Measurements from ENCODE around the gene FASN. TPM values are rescaled to one million over a fixed set of nuclear protein-coding genes. Genes with fewer than 3 reads are reported as not detected.

FASN gene
- total RNA-seq, 1 donor, result 21.8 TPM

GRCh38 chr17:82033359-82034085 is 64.5 kb downstream of the FASN start:
- H3K4me1 ChIP-seq (ENCODE audit: insufficient read depth, low read length), result peaks cover 49% of the 10 kb centered on the region
- no peaks in the 10 kb centered on the region for H3K9me3 ChIP-seq (ENCODE audit: low read depth, low read length)
- H3K27me3 ChIP-seq (ENCODE audit: insufficient read depth, low read length), result peaks cover 5% of the 10 kb centered on the region
- H3K4me3 ChIP-seq (ENCODE audit: low read length), result no peak overlapping the region

- peaks cover 41% of the 10 kb centered on the region for H3K4me1 ChIP-seq (ENCODE audit: insufficient read depth, low read length)
- H3K9me3 ChIP-seq (ENCODE audit: low read depth, low read length), result no peaks in the 10 kb centered on the region
- peaks cover 5% of the 10 kb centered on the region for H3K27me3 ChIP-seq (ENCODE audit: insufficient read depth, low read length)
- no peak overlapping the region for H3K4me3 ChIP-seq (ENCODE audit: low read length)
Observed at GRCh38 chr17:82031885-82032627, 66.0 kb downstream of the FASN start.

DNA sequence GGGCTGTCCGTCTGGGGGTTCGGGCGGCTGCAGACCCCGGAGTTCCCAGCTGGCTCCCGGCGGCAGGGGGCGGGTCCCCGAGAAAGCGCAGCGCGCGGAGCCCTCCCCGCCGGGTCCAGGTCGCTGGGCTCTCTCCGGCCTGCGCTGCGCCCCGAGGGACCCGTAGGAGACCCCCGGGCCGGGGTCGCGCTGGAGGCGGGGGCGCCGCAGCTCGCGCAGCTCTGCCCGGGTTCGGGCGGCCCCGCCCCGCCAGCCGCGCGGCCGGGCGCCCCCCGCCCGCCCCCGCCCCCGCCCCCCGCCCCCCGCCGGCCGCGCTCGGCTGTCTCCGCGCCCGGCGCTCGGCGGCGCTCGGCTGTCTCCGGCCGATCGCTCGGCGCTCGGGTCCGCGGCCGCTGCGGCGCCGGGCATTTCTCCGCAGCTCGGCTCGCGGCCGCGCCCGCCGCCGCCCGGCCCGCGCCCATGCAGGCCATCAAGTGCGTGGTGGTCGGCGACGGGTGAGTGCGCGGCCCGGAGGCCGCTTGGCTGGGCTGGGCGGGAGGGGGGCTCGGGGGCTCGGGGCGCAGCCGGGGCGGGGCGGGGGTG is 66.6 kb downstream of the FASN start, which contains the start of gene RAC3:
RAC3 (plus strand) TSS at position 376 of the 582 bp plus-strand sequence; CDS start at position 460, 84 bp downstream.
- Histone ChIP-seq H3K9me3 (ENCODE audit: low read depth, low read length) (no peaks in the 10 kb centered on the region), H3K4me3 (ENCODE audit: low read length) (peak within 1 kb of the TSS; percentile 23), H3K4me1 (ENCODE audit: insufficient read depth, low read length) (peaks cover 34% of the 10 kb centered on the region), H3K27me3 (ENCODE audit: insufficient read depth, low read length) (peaks cover 5% of the 10 kb centered on the region)

- H3K4me3 ChIP-seq (ENCODE audit: low read length), result peak overlapping the region; percentile 23
- H3K9me3 ChIP-seq (ENCODE audit: low read depth, low read length), result no peaks in the 10 kb centered on the region
- peaks cover 5% of the 10 kb centered on the region for H3K27me3 ChIP-seq (ENCODE audit: insufficient read depth, low read length)
- H3K4me1 ChIP-seq (ENCODE audit: insufficient read depth, low read length), result peaks cover 27% of the 10 kb centered on the region
Observed at GRCh38 chr17:82030470-82031302, 67.3 kb downstream of the FASN start.

DNA sequence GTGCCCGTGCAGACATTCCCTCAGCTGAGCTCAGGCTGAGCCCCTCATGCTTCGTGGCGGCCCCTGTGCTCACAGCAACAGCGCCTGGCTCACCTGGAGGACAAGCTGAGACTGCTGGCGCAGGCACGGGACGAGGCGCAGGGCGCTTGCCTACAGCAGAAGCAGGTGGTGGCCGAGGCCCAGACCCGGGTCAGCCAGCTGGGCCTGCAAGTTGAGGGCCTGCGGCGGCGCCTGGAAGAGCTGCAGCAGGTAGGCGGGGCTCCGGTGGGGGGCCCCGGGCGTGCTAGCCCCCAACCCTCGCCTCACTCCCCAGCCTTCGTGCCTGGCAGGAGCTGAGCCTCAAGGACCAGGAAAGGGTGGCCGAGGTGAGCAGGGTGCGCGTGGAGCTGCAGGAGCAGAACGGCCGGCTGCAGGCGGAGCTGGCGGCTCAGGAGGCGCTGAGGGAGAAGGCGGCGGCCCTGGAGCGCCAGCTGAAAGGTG is 68.0 kb downstream of the FASN start:
- Histone ChIP-seq H3K27me3 (ENCODE audit: insufficient read depth, low read length) (peaks cover 5% of the 10 kb centered on the region), H3K9me3 (ENCODE audit: low read depth, low read length) (no peaks in the 10 kb centered on the region), H3K4me3 (ENCODE audit: low read length) (no peak overlapping the region)

DNA sequence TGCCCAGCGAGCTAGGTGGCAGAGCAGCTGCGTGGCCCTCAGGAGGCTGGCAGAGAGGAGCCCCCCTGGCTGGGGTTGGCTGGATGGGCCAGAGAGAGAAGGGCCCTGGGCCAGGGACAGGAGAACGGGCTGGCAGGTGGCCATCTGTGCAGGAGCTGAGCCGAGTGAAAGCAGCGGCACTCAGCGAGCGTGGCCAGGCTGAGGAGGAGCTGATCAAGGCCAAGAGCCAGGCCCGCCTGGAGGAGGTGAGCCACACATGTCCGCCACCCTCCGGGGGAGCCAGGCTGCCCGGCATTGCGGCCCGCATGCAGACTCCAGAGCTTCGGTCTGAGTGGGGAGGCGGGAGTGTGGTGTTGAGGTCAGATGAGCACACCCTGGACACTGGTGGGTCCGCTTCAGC is 68.6 kb downstream of the FASN start:
- Histone ChIP-seq H3K9me3 (ENCODE audit: low read depth, low read length) (no peaks in the 10 kb centered on the region), H3K27me3 (ENCODE audit: insufficient read depth, low read length) (peaks cover 5% of the 10 kb centered on the region), H3K4me3 (ENCODE audit: low read length) (no peak overlapping the region), H3K4me1 (ENCODE audit: insufficient read depth, low read length) (peaks cover 24% of the 10 kb centered on the region)

More for the DNA sequence above, 68.0 kb downstream of the FASN start:
- H3K4me1 ChIP-seq (ENCODE audit: insufficient read depth, low read length), result peaks cover 24% of the 10 kb centered on the region

DNA sequence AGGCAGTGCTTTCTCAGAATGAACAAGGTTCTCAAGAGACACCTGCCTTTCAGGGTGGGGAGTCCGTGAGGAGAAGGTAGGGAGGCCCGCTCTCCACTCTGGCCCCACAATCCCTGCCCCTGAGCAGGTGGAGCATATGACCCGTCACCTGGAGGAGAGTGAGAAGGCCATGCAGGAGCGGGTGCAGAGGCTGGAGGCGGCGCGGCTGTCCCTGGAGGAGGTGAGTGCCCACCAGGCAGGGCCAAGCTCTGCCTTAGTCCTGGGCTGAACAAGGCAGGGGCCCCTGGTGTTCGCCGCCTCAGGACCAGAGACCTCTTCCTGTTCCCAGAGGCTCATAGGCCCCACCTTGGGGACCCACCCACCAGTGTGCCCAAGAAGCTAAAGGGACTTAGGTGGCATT is 69.1 kb downstream of the FASN start:
- Histone ChIP-seq H3K9me3 (ENCODE audit: low read depth, low read length) (no peaks in the 10 kb centered on the region), H3K27me3 (ENCODE audit: insufficient read depth, low read length) (peaks cover 5% of the 10 kb centered on the region), H3K4me1 (ENCODE audit: insufficient read depth, low read length) (peaks cover 28% of the 10 kb centered on the region), H3K4me3 (ENCODE audit: low read length) (no peak overlapping the region)

Other genes with a start within 250 kb of the FASN start
- gene P4HB, start 237.7 kb downstream of the FASN start, total RNA-seq, result 239 TPM
- gene ARHGDIA, start 226.9 kb downstream of the FASN start, total RNA-seq, result 189 TPM
- gene ALYREF, start 206.7 kb downstream of the FASN start, total RNA-seq, result 77.9 TPM
- 36.3 TPM for gene ANAPC11, start 206.5 kb downstream of the FASN start, total RNA-seq
- 0.10 TPM for gene NPB, start 196.0 kb downstream of the FASN start, total RNA-seq
- 10.6 TPM for gene PCYT2, start 186.8 kb downstream of the FASN start, total RNA-seq
- gene SIRT7, start 180.1 kb downstream of the FASN start, total RNA-seq, result 21.6 TPM
- 14.9 TPM for gene MAFG, start 170.5 kb downstream of the FASN start, total RNA-seq
- 0.52 TPM for gene PYCR1, start 160.9 kb downstream of the FASN start, total RNA-seq
- gene MYADML2, start 151.0 kb downstream of the FASN start, total RNA-seq, result not detected
- not detected for gene NOTUM, start 137.0 kb downstream of the FASN start, total RNA-seq
- gene ASPSCR1, start 120.6 kb downstream of the FASN start, total RNA-seq, result 10.3 TPM
- gene CENPX, start 75.4 kb downstream of the FASN start, total RNA-seq, result 18.6 TPM
- 5.5 TPM for gene LRRC45, start 74.9 kb downstream of the FASN start, total RNA-seq
- gene RAC3, start 66.6 kb downstream of the FASN start, total RNA-seq, result 0.63 TPM
- 25.2 TPM for gene DCXR, start 60.5 kb downstream of the FASN start, total RNA-seq
- gene RFNG, start 46.4 kb downstream of the FASN start, total RNA-seq, result 13.7 TPM
- 47.4 TPM for gene GPS1, start 46.3 kb downstream of the FASN start, total RNA-seq
- 73.6 TPM for gene DUS1L, start 32.4 kb downstream of the FASN start, total RNA-seq
- gene CCDC57, start 114.6 kb upstream of the FASN start, total RNA-seq, result 36.6 TPM
- gene SLC16A3, start 130.8 kb upstream of the FASN start, total RNA-seq, result 105 TPM
- gene CSNK1D, start 175.5 kb upstream of the FASN start, total RNA-seq, result 89.3 TPM
- 48.5 TPM for gene CD7, start 219.4 kb upstream of the FASN start, total RNA-seq
- gene SECTM1, start 235.5 kb upstream of the FASN start, total RNA-seq, result 49.5 TPM

Measured in mononuclear cell (primary cell).